H1 (cell line): ENCODE data around the gene PI16. TPM values are rescaled to one million over a fixed set of nuclear protein-coding genes. Genes with fewer than 3 reads are reported as not detected.

Source experiments
- CTCF ChIA-PET: fragments of 300-600 bp; sonication (Branson Sonifier 250); formaldehyde crosslinking; loops from one replicate; lab custom pipeline; 2021; ENCODE audit not compliant: partially characterized antibody; lab: Charles Lee
- POLR2A ChIA-PET: fragments of 300-600 bp; sonication (Branson Sonifier 250); formaldehyde crosslinking; loops from one replicate; lab custom pipeline; 2021; ENCODE audit warnings: inconsistent platforms; ENCODE audit not compliant: partially characterized antibody; lab: Charles Lee
- DNase-seq, 2 experiments: peaks; one replicate each; pipeline versions ENCODE4 v3.0.0 to v3.0.0-alpha.2; 2010 to 2022; ENCODE audit warnings: low spot score in 2 of 2, low read depth in 1 of 2, mixed read lengths in 1 of 2
- FAIRE-seq: peaks from 2 replicates; lab custom pipeline; 2011; peaks lifted over from hg19 to GRCh38; lab: Jason Lieb, UNC
- H2AFZ ChIP-seq: 2 replicates; pipeline ENCODE4 v1.8.1; 2012; ENCODE audit warnings: low read length, inconsistent platforms
- H2AK5ac ChIP-seq: 2 replicates; pipeline ENCODE4 v1.6.1; 2013; ENCODE audit warnings: low read depth, low read length
- H2BK120ac ChIP-seq: replicated peaks from 2 replicates; pipeline ENCODE3; 2013; ENCODE audit warnings: low read depth, low read length, inconsistent platforms
- H2BK12ac ChIP-seq: 2 replicates; pipeline ENCODE4 v1.6.1; 2013; ENCODE audit warnings: low read depth, low read length
- H2BK15ac ChIP-seq: 2 replicates; pipeline ENCODE4 v1.6.1; 2013; ENCODE audit warnings: low read length
- H2BK20ac ChIP-seq: 2 replicates; pipeline ENCODE4 v1.6.1; 2013; ENCODE audit warnings: low read length
- H2BK5ac ChIP-seq: 2 replicates; pipeline ENCODE4 v1.6.1; 2013; ENCODE audit warnings: low read depth, low read length
- H3K14ac ChIP-seq: 2 replicates; pipeline ENCODE4 v1.6.1; 2013; ENCODE audit warnings: inconsistent platforms; ENCODE audit not compliant: insufficient read length
- H3K18ac ChIP-seq: 2 replicates; pipeline ENCODE4 v1.6.1; 2013; ENCODE audit warnings: low read length; ENCODE audit errors: extremely low read depth
- H3K23ac ChIP-seq: 2 replicates; pipeline ENCODE4 v1.6.1; 2013; ENCODE audit warnings: inconsistent platforms; ENCODE audit not compliant: insufficient read length
- H3K23me2 ChIP-seq: 2 replicates; pipeline ENCODE4 v1.6.1; 2013; ENCODE audit warnings: low read depth, low read length
- H3K27ac ChIP-seq: 2 replicates; pipeline ENCODE4 v1.6.1; 2011; ENCODE audit warnings: low read depth, low read length, inconsistent platforms
- H3K27me3 ChIP-seq, 4 experiments: replicated peaks in 1 of 4; 1 replicate in 1 of 4; 2 replicates in 3 of 4; pipeline versions ENCODE4 v1.6.1 to v1.8.1; 2011 to 2013; ENCODE audit warnings: low read length in 3 of 4, mild to moderate bottlenecking in 3 of 4, inconsistent platforms in 2 of 4, mixed read lengths in 2 of 4, moderate library complexity in 1 of 4; ENCODE audit not compliant: control insufficient read depth in 3 of 4, insufficient read depth in 3 of 4; ENCODE audit errors: extremely low read depth in 1 of 4
- H3K36me3 ChIP-seq, 4 experiments: 2 replicates each; pipeline versions ENCODE4 v1.6.1 to v1.8.1; 2011 to 2013; ENCODE audit warnings: mild to moderate bottlenecking in 4 of 4, low read length in 3 of 4, moderate library complexity in 2 of 4, control low read depth in 1 of 4, inconsistent platforms in 1 of 4; ENCODE audit not compliant: insufficient read depth in 4 of 4, control insufficient read depth in 2 of 4
- H3K4ac ChIP-seq: replicated peaks from 2 replicates; pipeline ENCODE3; 2013; ENCODE audit warnings: low read length, low read depth, mixed read lengths, inconsistent platforms; ENCODE audit not compliant: insufficient read length
- H3K4me1 ChIP-seq, 4 experiments: replicated peaks in 1 of 4; 1 replicate in 1 of 4; 2 replicates in 3 of 4; pipeline versions ENCODE4 v1.6.1 to v1.8.1; 2011 to 2013; ENCODE audit warnings: low read length in 3 of 4, inconsistent platforms in 2 of 4, mixed read lengths in 1 of 4; ENCODE audit not compliant: insufficient read depth in 4 of 4, control insufficient read depth in 3 of 4
- H3K4me2 ChIP-seq, 2 experiments: 2 replicates each; pipeline versions ENCODE4 v1.6.1 to v1.8.1; 2011 to 2013; ENCODE audit warnings: low read depth in 2 of 2, low read length in 2 of 2, control low read depth in 1 of 2, inconsistent platforms in 1 of 2, mild to moderate bottlenecking in 1 of 2; ENCODE audit not compliant: insufficient read depth in 1 of 2
- H3K4me3 ChIP-seq, 4 experiments: fragments of 200-600, 300-600 bp in 1 of 4; sonication (generic), shearing (Covaris generic), sonication (Bioruptor Twin) in 1 of 4; 2 replicates each; pipeline versions ENCODE4 v1.5.1 to v1.8.1; 2011 to 2016; ENCODE audit warnings: low read length in 4 of 4, low read depth in 3 of 4, control low read depth in 2 of 4, inconsistent platforms in 2 of 4, mild to moderate bottlenecking in 2 of 4, mixed read lengths in 1 of 4, moderate library complexity in 1 of 4; ENCODE audit not compliant: insufficient read depth in 2 of 4; ENCODE audit errors: extremely low read depth in 1 of 4
- H3K56ac ChIP-seq: replicated peaks from 2 replicates; pipeline ENCODE3; 2013; ENCODE audit warnings: low read depth, mild to moderate bottlenecking, mixed read lengths, low read length, inconsistent platforms; ENCODE audit not compliant: insufficient read length
- H3K79me1 ChIP-seq: 2 replicates; pipeline ENCODE4 v1.6.1; 2013; ENCODE audit warnings: low read depth, low read length, control low read depth
- H3K79me2 ChIP-seq, 2 experiments: 2 replicates each; pipeline versions ENCODE4 v1.6.1 to v1.8.1; 2012 to 2013; ENCODE audit warnings: low read length in 2 of 2, mild to moderate bottlenecking in 2 of 2, inconsistent platforms in 1 of 2; ENCODE audit not compliant: insufficient read depth in 2 of 2, control insufficient read depth in 1 of 2
- H3K9ac ChIP-seq, 4 experiments: replicated peaks in 1 of 4; 1 replicate in 1 of 4; 2 replicates in 3 of 4; pipeline versions ENCODE4 v1.6.1 to v1.8.1; 2011 to 2013; ENCODE audit warnings: low read depth in 3 of 4, low read length in 3 of 4, control low read depth in 2 of 4, mild to moderate bottlenecking in 2 of 4, moderate library complexity in 2 of 4, inconsistent platforms in 1 of 4; ENCODE audit errors: extremely low read depth in 1 of 4
- H3K9me3 ChIP-seq, 2 experiments: 2 replicates each; pipeline versions ENCODE4 v1.6.1 to v1.8.1; 2012 to 2013; ENCODE audit warnings: mild to moderate bottlenecking in 2 of 2, moderate library complexity in 2 of 2, control low read depth in 1 of 2, inconsistent platforms in 1 of 2, low read depth in 1 of 2, low read length in 1 of 2, mixed read lengths in 1 of 2; ENCODE audit not compliant: insufficient read depth in 2 of 2
- H4K20me1 ChIP-seq, 2 experiments: replicated peaks in 1 of 2; 2 replicates each; pipeline versions ENCODE3 to v1.8.1; 2011 to 2013; ENCODE audit warnings: inconsistent platforms in 2 of 2, low read length in 2 of 2, mild to moderate bottlenecking in 1 of 2; ENCODE audit not compliant: insufficient read depth in 2 of 2, control insufficient read depth in 1 of 2
- H4K5ac ChIP-seq: 2 replicates; pipeline ENCODE4 v1.6.1; 2013; ENCODE audit warnings: low read length, low read depth, mixed read lengths, inconsistent platforms; ENCODE audit not compliant: insufficient read length
- H4K8ac ChIP-seq: 2 replicates; pipeline ENCODE4 v1.8.0; 2013; ENCODE audit warnings: mild to moderate bottlenecking, moderate library complexity, low read length, inconsistent platforms; ENCODE audit not compliant: insufficient read depth; ENCODE audit errors: extremely low read depth
- H4K91ac ChIP-seq: replicated peaks from 2 replicates; pipeline ENCODE3; 2013; ENCODE audit warnings: low read length, mixed read lengths, inconsistent platforms; ENCODE audit not compliant: insufficient read length
- CBX5 ChIP-seq: fragments of 300-800, 300-1000 bp; sonication (generic); IDR thresholded peaks from 2 replicates; pipeline ENCODE4 v1.7.1; 2016; ENCODE audit warnings: antibody characterized with exemption, low read length, low read depth
- CEBPB ChIP-seq: IDR thresholded peaks from 2 replicates; pipeline ENCODE4 v1.6.1; 2012; ENCODE audit warnings: low read depth, low read length
- CTBP2 ChIP-seq: IDR thresholded peaks from 2 replicates; pipeline ENCODE4 v1.7.0; 2011; ENCODE audit warnings: borderline replicate concordance, mild to moderate bottlenecking, moderate library complexity, mixed read lengths, low read length; ENCODE audit not compliant: insufficient read depth, insufficient read length
- CTCF ChIP-seq, 3 experiments: IDR thresholded peaks; 1 replicate in 2 of 3; 2 replicates in 1 of 3; pipeline versions ENCODE4 v1.5.1 to v1.6.1; 2011; ENCODE audit warnings: low read length in 3 of 3, mild to moderate bottlenecking in 3 of 3, inconsistent platforms in 2 of 3, low read depth in 1 of 3, moderate library complexity in 1 of 3; ENCODE audit not compliant: insufficient read depth in 1 of 3; ENCODE audit errors: control extremely low read depth in 1 of 3
- POLR2AphosphoS5 ChIP-seq: IDR thresholded peaks from 2 replicates; pipeline ENCODE4 v1.6.1; 2011; ENCODE audit warnings: low read depth, low read length
- RAD21 ChIP-seq, 2 experiments: IDR thresholded peaks in 1 of 2; conservative IDR thresholded peaks in 1 of 2; 2 replicates each; pipeline ENCODE4 v1.6.1; 2011; ENCODE audit warnings: low read depth in 2 of 2, low read length in 2 of 2, improper control_type of control experiment in 1 of 2, inconsistent platforms in 1 of 2, mild to moderate bottlenecking in 1 of 2, moderate library complexity in 1 of 2
- TCF12 ChIP-seq: IDR thresholded peaks from 2 replicates; pipeline ENCODE4 v1.6.1; 2011; ENCODE audit warnings: low read depth, mild to moderate bottlenecking, low read length
- WGBS, 2 experiments: shearing (Covaris generic) in 1 of 2; methylation state at CpG; one replicate each; pipeline versions ENCODE4 v1.1.6 to v1.1.7; 2013 to 2015; ENCODE audit warnings: low lambda C conversion rate in 2 of 2, mixed read lengths in 2 of 2, inconsistent platforms in 1 of 2, low coverage in 1 of 2, missing lambda C conversion rate in 1 of 2; ENCODE audit not compliant: insufficient replicate concordance in 2 of 2, insufficient coverage in 1 of 2, insufficient read length in 1 of 2; ENCODE audit errors: extremely low coverage in 1 of 2, missing lambda C conversion rate in 1 of 2; 5-methylcytosine and 5-hydroxymethylcytosine counted together
- polyA plus RNA-seq, 7 experiments: library from polyadenylated mRNA; depleted of rRNA in 3 of 7; stranded (reverse) in 5 of 7; unstranded in 2 of 7; fragments of >200 nt in 5 of 7; fragments of 200-250 nt in 2 of 7; gene quantifications; 1 replicate in 5 of 7; 2 replicates in 1 of 7; 4 replicates in 1 of 7; pipeline versions ENCODE4 v1.2.1 to v1.2.3, GENCODE V29; 2011 to 2013; ENCODE audit warnings: missing spikeins in 2 of 7, mixed read lengths in 2 of 7
- total RNA-seq: library from RNA; stranded (reverse); fragmentation: NEBNext Ultra II Directional; extraction: Animal tissue kit (Norgen Biotek cat#: 25700); gene quantifications from 2 replicates; pipeline ENCODE4 v1.2.1, GENCODE V29; 2021

The PI16 gene
- total and polyA plus RNA-seq, 2 of the 8 experiments (the other 6 are each of a cell fraction or from before 2014, with no cell fraction given), result 0.05 TPM; not detected in 1

GRCh38 chr6:36979347-36979742 lies 24.8 kb downstream of the PI16 start:
- ChIA-PET POLR2A (interaction anchor here (0.7 to 1.0 kb wide), 2 partner anchors 25 to 105 kb away, joined by 3 to 4 read pairs; partner anchors contain the start of genes PI16 and PPIL1), CTCF (interaction anchor here (0.6 to 14.9 kb wide), 15 partner anchors 9 to 231 kb away, joined by 3 to 237 read pairs (median 4); no protein-coding TSS in a partner anchor)
- no peak for DNase-seq
- H3K9me3 ChIP-seq, result no peaks in the 10 kb centered on the region
- no peak for FAIRE-seq
- no peak overlapping the region for H2BK5ac ChIP-seq
- no peak overlapping the region for H3K23ac ChIP-seq
- H2AFZ ChIP-seq, result no peak overlapping the region
- no peak overlapping the region for H3K14ac ChIP-seq
- no peak overlapping the region for H3K4me3 ChIP-seq
- no peak overlapping the region for H4K91ac ChIP-seq
- H2BK20ac ChIP-seq, result no peak overlapping the region
- peaks cover 33 to 52% of the 10 kb centered on the region in 2 experiments for H4K20me1 ChIP-seq
- H3K4ac ChIP-seq, result no peak overlapping the region
- peaks cover 17 to 64% of the 10 kb centered on the region in 2 experiments for H3K79me2 ChIP-seq
- H3K18ac ChIP-seq, result no peak overlapping the region
- H3K27me3 ChIP-seq, result no peaks in the 10 kb centered on the region
- H4K8ac ChIP-seq, result no peak overlapping the region
- TF ChIP-seq RAD21 (IDR thresholded peaks at IDR 0.05 in 1 of 2, conservative IDR thresholded peaks at IDR 0.05 in 1 of 2; ENCODE audit: low read depth in 2 of 2, low read length in 2 of 2), result peak; percentile 18 to 40; a peak in 2 of 4 replicates
- no peak for TF ChIP-seq CTBP2
- no peak for TF ChIP-seq CBX5
- TF ChIP-seq CEBPB, result no peak
- no peak for TF ChIP-seq TCF12
- TF ChIP-seq POLR2AphosphoS5, result no peak
- TF ChIP-seq CTCF (IDR thresholded peaks at IDR 0.05; ENCODE audit: control extremely low read depth in 1 of 3, insufficient read depth in 1 of 3, low read depth in 1 of 3, low read length in 3 of 3), result peak; percentile 22 to 39 (median 28)
- no peak overlapping the region for H2AK5ac ChIP-seq
- peaks cover 9 to 14% (median 11%) of the 10 kb centered on the region in 4 experiments for H3K4me1 ChIP-seq
- H3K9ac ChIP-seq, result no peak overlapping the region; a peak in 1 of 7 replicates
- no peak overlapping the region for H4K5ac ChIP-seq
- no peak overlapping the region for H3K4me2 ChIP-seq
- H3K23me2 ChIP-seq, result peaks cover under 1% of the 10 kb centered on the region; the same call in 1 of the 2 replicates
- peaks cover 11% of the 10 kb centered on the region for H3K79me1 ChIP-seq
- H2BK120ac ChIP-seq, result no peak overlapping the region
- H3K36me3 ChIP-seq, result peaks cover 21 to 44% (median 37%) of the 10 kb centered on the region in 4 experiments
- no peak overlapping the region for H2BK12ac ChIP-seq
- no peak overlapping the region for H3K27ac ChIP-seq
- H2BK15ac ChIP-seq, result no peak overlapping the region
- no peak overlapping the region for H3K56ac ChIP-seq
- WGBS, 2 experiments, result 88% methylated on average over 4 of the region's 4 CpGs; no CpG with 5 or more reads in 1 of the 2 experiments
